Esophagus squamous epithelium (tissue), 4 donors: Measurements from ENCODE around the gene UGT1A9.

Source experiments
- POLR2A ChIP-seq, 4 donors: fragments of 450-650 bp; IDR thresholded peaks; one replicate each; pipeline ENCODE4 v1.6.1; 2017; ENCODE audit warnings: antibody characterized with exemption in 4 of 4, mild to moderate bottlenecking in 4 of 4, moderate library complexity in 3 of 4
- TF ChIP-seq, protein P1 (sequence below), 6 experiments: fragments of 450-650 bp in 4 of 6; fragments of 200-600 bp in 2 of 6; sonication (generic) in 2 of 6; IDR thresholded peaks; one replicate each; pipeline ENCODE4 v1.5.1; 2016 to 2019; ENCODE audit warnings: antibody characterized with exemption in 6 of 6, mild to moderate bottlenecking in 4 of 6, moderate library complexity in 4 of 6

GRCh38 chr2:233690444-233690843 lies 18.7 kb downstream of the UGT1A9 start:
- TF ChIP-seq, protein P1, sequence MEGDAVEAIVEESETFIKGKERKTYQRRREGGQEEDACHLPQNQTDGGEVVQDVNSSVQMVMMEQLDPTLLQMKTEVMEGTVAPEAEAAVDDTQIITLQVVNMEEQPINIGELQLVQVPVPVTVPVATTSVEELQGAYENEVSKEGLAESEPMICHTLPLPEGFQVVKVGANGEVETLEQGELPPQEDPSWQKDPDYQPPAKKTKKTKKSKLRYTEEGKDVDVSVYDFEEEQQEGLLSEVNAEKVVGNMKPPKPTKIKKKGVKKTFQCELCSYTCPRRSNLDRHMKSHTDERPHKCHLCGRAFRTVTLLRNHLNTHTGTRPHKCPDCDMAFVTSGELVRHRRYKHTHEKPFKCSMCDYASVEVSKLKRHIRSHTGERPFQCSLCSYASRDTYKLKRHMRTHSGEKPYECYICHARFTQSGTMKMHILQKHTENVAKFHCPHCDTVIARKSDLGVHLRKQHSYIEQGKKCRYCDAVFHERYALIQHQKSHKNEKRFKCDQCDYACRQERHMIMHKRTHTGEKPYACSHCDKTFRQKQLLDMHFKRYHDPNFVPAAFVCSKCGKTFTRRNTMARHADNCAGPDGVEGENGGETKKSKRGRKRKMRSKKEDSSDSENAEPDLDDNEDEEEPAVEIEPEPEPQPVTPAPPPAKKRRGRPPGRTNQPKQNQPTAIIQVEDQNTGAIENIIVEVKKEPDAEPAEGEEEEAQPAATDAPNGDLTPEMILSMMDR (IDR thresholded peaks at IDR 0.05) = no peak
- no peak for TF ChIP-seq POLR2A (IDR thresholded peaks at IDR 0.05)
